ENCODE data around the gene ANKRD11.

The ANKRD11 gene

GRCh38 chr16:89536371-89536770 lies 46.0 kb upstream of the ANKRD11 start:
- Histone ChIP-seq H3K4me3 (ENCODE audit: severe bottlenecking) (no peak overlapping the region), H3K27me3 (ENCODE audit: insufficient read depth, poor library complexity, severe bottlenecking) (no peaks in the 10 kb centered on the region), H3K9me3 (ENCODE audit: severe bottlenecking) (no peaks in the 10 kb centered on the region), H3K36me3 (ENCODE audit: low read depth) (peaks cover 65% of the 10 kb centered on the region), H3K27ac (ENCODE audit: poor library complexity, severe bottlenecking) (no peak overlapping the region), H3K4me1 (ENCODE audit: insufficient read depth, poor library complexity, severe bottlenecking) (no peaks in the 10 kb centered on the region)
- no peak for ATAC-seq (ENCODE audit: low read depth)
- no peak for DNase-seq (ENCODE audit: low spot score)
- no peak for TF ChIP-seq CTCF (IDR thresholded peaks at IDR 0.05; ENCODE audit: poor library complexity, severe bottlenecking)

GRCh38 chr16:89534252-89534756 lies 43.9 kb upstream of the ANKRD11 start:
- H3K27me3 ChIP-seq (ENCODE audit: insufficient read depth, poor library complexity, severe bottlenecking): no peaks in the 10 kb centered on the region
- DNase-seq (ENCODE audit: low spot score) (no peak), ATAC-seq (ENCODE audit: low read depth) (no peak)
- no peaks in the 10 kb centered on the region for H3K4me1 ChIP-seq (ENCODE audit: insufficient read depth, poor library complexity, severe bottlenecking)
- no peaks in the 10 kb centered on the region for H3K9me3 ChIP-seq (ENCODE audit: severe bottlenecking)
- no peak overlapping the region for H3K27ac ChIP-seq (ENCODE audit: poor library complexity, severe bottlenecking)
- peaks cover 79% of the 10 kb centered on the region for H3K36me3 ChIP-seq (ENCODE audit: low read depth)
- H3K4me3 ChIP-seq (ENCODE audit: severe bottlenecking): no peak overlapping the region
- TF ChIP-seq CTCF (IDR thresholded peaks at IDR 0.05; ENCODE audit: poor library complexity, severe bottlenecking): no peak

GRCh38 chr16:89531821-89532526 lies 41.6 kb upstream of the ANKRD11 start:
- ATAC-seq (ENCODE audit: low read depth) (no peak), DNase-seq (ENCODE audit: low spot score) (no peak)
- no peak for TF ChIP-seq CTCF (IDR thresholded peaks at IDR 0.05; ENCODE audit: poor library complexity, severe bottlenecking)
- Histone ChIP-seq H3K4me1 (ENCODE audit: insufficient read depth, poor library complexity, severe bottlenecking) (no peaks in the 10 kb centered on the region), H3K36me3 (ENCODE audit: low read depth) (peaks cover 83% of the 10 kb centered on the region), H3K27me3 (ENCODE audit: insufficient read depth, poor library complexity, severe bottlenecking) (no peaks in the 10 kb centered on the region), H3K27ac (ENCODE audit: poor library complexity, severe bottlenecking) (no peak overlapping the region), H3K9me3 (ENCODE audit: severe bottlenecking) (no peaks in the 10 kb centered on the region), H3K4me3 (ENCODE audit: severe bottlenecking) (no peak overlapping the region)

- H3K4me3 ChIP-seq (ENCODE audit: severe bottlenecking): no peak overlapping the region
- ATAC-seq (ENCODE audit: low read depth) (no peak), DNase-seq (ENCODE audit: low spot score) (no peak)
- no peak for TF ChIP-seq CTCF (IDR thresholded peaks at IDR 0.05; ENCODE audit: poor library complexity, severe bottlenecking)
- no peaks in the 10 kb centered on the region for H3K4me1 ChIP-seq (ENCODE audit: insufficient read depth, poor library complexity, severe bottlenecking)
- H3K36me3 ChIP-seq (ENCODE audit: low read depth): peaks cover 88% of the 10 kb centered on the region
- H3K9me3 ChIP-seq (ENCODE audit: severe bottlenecking): no peaks in the 10 kb centered on the region
- no peaks in the 10 kb centered on the region for H3K27me3 ChIP-seq (ENCODE audit: insufficient read depth, poor library complexity, severe bottlenecking)
- H3K27ac ChIP-seq (ENCODE audit: poor library complexity, severe bottlenecking): no peak overlapping the region
These were observed 40.3 kb upstream of the ANKRD11 start for GRCh38 chr16:89530401-89531381.
